Activated T-helper 17 cell treated with anti-CD3 and anti-CD28 coated beads, Interleukin-2, amount 50 U/mL, for 72 hours (primary cell): ENCODE measurements around the gene TTC12. TPM values are rescaled to one million over a fixed set of nuclear protein-coding genes. Genes with fewer than 3 reads are reported as not detected.

Experiments used
- ATAC-seq: fragments of 150-1000 bp; cut with Tn5 transposase; replicated peaks from 2 replicates; pipeline ENCODE4 v1.10.0; 2021; ENCODE audit warnings: mild to moderate bottlenecking, moderate library complexity
- H3K27ac Mint-ChIP-seq: one replicate; pipeline ENCODE4 v1.8.0; 2022; ENCODE audit warnings: mixed read lengths
- H3K27me3 Mint-ChIP-seq: one replicate; pipeline ENCODE4 v1.8.0; 2022; ENCODE audit warnings: mixed read lengths
- H3K36me3 Mint-ChIP-seq: one replicate; pipeline ENCODE4 v1.8.0; 2022; ENCODE audit warnings: low read depth, mild to moderate bottlenecking, mixed read lengths
- H3K4me1 Mint-ChIP-seq: one replicate; pipeline ENCODE4 v1.8.0; 2022; ENCODE audit warnings: mixed read lengths
- H3K4me3 Mint-ChIP-seq: one replicate; pipeline ENCODE4 v1.8.0; 2022; ENCODE audit warnings: mild to moderate bottlenecking, mixed read lengths
- H3K9me3 Mint-ChIP-seq: one replicate; pipeline ENCODE4 v1.8.0; 2022; ENCODE audit warnings: mixed read lengths
- total RNA-seq, 2 donors: library from RNA; stranded (reverse); gene quantifications; one replicate each; pipeline ENCODE4 v1.2.3, GENCODE V29; 2022

TTC12 gene
- total RNA-seq, 2 donors from 2014 or later: 8.5 to 9.8 TPM

DNA sequence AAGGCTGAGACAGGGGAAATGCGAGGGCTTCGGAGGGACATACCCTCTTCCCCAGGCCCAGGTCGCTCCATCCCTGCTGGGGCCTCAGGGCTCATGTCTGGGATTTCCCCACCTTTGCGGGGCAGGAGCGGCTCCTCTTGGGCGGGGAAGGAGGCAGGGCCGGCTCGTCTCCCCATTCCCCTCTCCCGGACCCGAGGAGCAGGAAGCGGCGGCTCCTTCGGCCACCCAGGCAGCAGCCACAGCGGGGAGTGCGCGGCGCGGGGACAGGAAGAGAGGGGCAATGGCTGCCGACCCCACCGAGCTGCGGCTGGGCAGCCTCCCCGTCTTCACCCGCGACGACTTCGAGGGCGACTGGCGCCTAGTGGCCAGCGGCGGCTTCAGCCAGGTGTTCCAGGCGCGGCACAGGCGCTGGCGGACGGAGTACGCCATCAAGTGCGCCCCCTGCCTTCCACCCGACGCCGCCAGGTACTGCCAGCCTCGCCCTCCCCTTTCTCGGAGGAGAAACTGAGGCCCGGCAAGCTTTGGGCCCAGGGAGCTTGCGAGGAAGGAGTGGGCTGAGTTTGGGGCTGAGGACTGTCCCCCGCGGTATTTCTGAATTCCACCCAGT is 73.3 kb downstream of the TTC12 start, which contains the start of gene ANKK1:
Gene ANKK1, plus strand, starts transcription at position 175 of the 607 bp plus-strand sequence. Its CDS starts 106 bp downstream, at position 281.
- H3K4me1 Mint-ChIP-seq: no peaks in the 10 kb centered on the region
- ATAC-seq: no peak
- no peak within 1 kb of the TSS for H3K4me3 Mint-ChIP-seq
- no peaks in the 10 kb centered on the region for H3K36me3 Mint-ChIP-seq
- no peaks in the 10 kb centered on the region for H3K9me3 Mint-ChIP-seq
- H3K27ac Mint-ChIP-seq: no peak within 1 kb of the TSS
- H3K27me3 Mint-ChIP-seq: peaks cover 3% of the 10 kb centered on the region

DNA sequence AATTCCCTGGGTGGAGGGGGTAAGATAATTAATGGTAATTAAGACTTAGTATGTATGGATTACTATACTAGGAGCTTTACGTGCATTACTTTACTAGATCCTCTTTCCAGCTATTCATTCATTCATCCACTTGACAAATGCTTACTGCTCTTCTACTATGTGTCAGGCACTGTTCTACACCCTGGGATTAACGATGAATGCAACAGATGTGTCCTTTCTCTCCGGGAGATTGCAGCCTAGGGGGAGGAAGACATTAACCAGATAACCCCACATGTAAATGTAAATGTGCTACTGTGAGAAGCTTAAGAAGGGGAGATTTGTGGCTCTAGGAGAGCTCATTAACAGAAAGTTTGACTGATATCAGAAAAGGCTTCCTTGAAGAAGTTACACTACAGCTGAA is 74.9 kb downstream of the TTC12 start:
- H3K27me3 Mint-ChIP-seq: peaks cover 3% of the 10 kb centered on the region
- no peaks in the 10 kb centered on the region for H3K4me1 Mint-ChIP-seq
- no peak overlapping the region for H3K4me3 Mint-ChIP-seq
- H3K27ac Mint-ChIP-seq: no peak overlapping the region
- H3K9me3 Mint-ChIP-seq: no peaks in the 10 kb centered on the region
- no peak for ATAC-seq
- no peaks in the 10 kb centered on the region for H3K36me3 Mint-ChIP-seq

DNA sequence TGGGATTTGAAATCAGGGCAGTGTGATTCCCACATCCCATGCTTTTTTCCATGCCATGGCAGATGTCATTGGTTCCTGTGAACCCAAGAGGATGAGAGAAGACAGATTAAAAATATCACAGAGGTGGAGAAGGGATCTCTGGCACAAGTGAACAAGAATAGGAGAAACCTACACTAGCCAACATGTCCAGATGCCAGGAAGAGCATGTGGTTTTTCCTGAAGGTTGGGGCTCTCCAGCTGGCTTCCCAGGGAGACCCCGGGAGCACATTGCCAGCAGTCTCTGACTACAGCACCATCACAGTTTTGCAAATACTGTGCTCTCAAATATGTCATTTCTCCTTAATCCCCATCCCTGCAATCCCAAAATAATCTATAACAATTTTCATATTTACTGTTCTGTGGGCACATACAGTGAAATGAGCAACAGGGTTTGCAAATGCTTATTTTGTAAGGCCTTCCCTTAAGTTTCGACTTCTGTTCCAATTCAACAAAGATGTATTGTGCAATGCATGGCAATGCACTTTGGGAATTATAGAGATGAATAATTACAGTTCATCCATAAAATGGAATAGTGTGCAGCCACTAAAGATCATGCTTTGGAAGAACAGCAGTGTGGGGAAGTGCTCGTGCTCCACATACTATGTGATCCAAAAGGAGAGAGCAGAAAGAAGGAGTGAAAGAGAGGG is 78.0 kb downstream of the TTC12 start:
- no peaks in the 10 kb centered on the region for H3K9me3 Mint-ChIP-seq
- no peak overlapping the region for H3K4me3 Mint-ChIP-seq
- no peaks in the 10 kb centered on the region for H3K27me3 Mint-ChIP-seq
- no peaks in the 10 kb centered on the region for H3K36me3 Mint-ChIP-seq
- ATAC-seq: no peak
- no peak overlapping the region for H3K27ac Mint-ChIP-seq
- no peaks in the 10 kb centered on the region for H3K4me1 Mint-ChIP-seq

DNA sequence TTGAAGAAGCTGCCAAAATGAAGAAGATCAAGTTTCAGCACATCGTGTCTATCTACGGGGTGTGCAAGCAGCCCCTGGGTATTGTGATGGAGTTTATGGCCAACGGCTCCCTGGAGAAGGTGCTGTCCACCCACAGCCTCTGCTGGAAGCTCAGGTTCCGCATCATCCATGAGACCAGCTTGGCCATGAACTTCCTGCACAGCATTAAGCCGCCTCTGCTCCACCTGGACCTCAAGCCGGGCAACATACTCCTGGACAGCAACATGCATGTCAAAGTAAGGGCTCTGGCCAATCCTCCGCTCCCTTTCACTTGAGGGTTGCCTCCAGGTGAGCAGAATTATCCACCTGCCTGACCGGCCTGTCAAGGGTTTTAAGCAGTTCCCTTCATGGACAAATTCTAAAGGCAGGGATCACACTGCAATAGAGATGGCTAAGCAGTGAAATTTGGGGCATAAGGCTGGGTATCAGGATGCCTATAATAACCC is 79.2 kb downstream of the TTC12 start:
- Mint-ChIP-seq H3K9me3 (no peaks in the 10 kb centered on the region), H3K27me3 (no peaks in the 10 kb centered on the region), H3K27ac (no peak overlapping the region), H3K36me3 (no peaks in the 10 kb centered on the region), H3K4me3 (no peak overlapping the region), H3K4me1 (no peaks in the 10 kb centered on the region)
- no peak for ATAC-seq

DNA sequence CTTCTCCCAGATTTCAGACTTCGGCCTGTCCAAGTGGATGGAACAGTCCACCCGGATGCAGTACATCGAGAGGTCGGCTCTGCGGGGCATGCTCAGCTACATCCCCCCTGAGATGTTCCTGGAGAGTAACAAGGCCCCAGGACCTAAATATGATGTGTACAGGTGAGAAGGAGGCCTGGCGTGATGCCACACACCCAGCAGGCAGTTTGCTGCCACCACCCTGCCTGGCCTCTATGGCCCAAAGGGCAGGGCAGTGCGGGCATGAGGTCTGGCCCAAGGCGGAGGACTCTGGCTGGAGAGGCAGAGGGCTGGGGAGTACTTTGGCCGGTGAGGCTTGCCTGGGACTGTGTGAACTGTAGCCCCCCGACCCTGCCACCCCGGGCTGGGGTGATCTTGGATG is 80.5 kb downstream of the TTC12 start:
- Mint-ChIP-seq H3K4me1 (no peaks in the 10 kb centered on the region), H3K27ac (no peak overlapping the region), H3K9me3 (no peaks in the 10 kb centered on the region), H3K36me3 (no peaks in the 10 kb centered on the region), H3K4me3 (no peak overlapping the region), H3K27me3 (no peaks in the 10 kb centered on the region)
- no peak for ATAC-seq

DNA sequence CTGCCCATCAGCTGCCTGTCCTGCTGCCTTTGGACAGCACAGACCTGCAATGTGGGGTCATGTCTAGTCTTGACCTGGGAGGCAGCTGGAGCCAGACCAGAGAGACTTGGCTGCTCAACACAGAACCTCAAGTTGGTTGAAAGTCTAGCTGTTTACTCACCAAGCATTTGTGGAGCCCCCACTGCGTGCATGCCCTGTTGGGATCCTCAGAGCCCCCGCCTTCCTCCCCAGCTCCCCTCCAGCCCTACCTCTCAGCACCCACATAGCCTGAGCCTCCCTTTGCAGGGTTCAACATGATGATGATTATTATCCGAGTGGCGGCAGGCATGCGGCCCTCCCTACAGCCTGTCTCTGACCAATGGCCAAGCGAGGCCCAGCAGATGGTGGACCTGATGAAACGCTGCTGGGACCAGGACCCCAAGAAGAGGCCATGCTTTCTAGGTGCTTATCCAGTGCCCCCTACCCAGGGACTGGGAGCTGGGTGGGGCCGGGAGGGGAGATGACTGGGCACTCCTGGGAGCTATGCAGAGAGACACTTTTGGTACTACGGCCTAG is 81.5 kb downstream of the TTC12 start:
- H3K4me1 Mint-ChIP-seq: no peaks in the 10 kb centered on the region
- no peaks in the 10 kb centered on the region for H3K9me3 Mint-ChIP-seq
- H3K36me3 Mint-ChIP-seq: no peaks in the 10 kb centered on the region
- H3K27me3 Mint-ChIP-seq: no peaks in the 10 kb centered on the region
- no peak overlapping the region for H3K4me3 Mint-ChIP-seq
- ATAC-seq: no peak
- H3K27ac Mint-ChIP-seq: no peak overlapping the region

DNA sequence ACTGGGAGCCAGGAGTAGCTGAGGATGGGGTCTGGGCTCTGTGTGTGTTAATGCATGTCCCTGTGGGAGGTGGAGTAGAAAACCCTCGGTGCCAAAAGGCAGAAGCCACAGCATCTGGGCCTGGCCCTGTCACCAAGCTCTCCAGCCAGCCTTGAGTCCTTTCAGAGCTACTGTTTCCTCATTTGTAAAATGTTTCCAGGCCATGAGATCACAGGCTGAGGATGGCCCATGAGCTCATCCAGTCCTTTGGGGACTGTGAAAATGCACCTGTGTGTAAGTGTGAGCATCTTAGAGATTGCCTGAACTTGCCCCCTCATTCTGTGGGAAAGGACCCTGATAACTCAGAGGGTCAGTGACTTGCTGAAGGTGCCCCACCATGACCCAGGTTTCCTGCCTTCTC is 82.3 kb downstream of the TTC12 start:
- Mint-ChIP-seq H3K9me3 (no peaks in the 10 kb centered on the region), H3K36me3 (no peaks in the 10 kb centered on the region), H3K27ac (no peak overlapping the region), H3K4me1 (no peaks in the 10 kb centered on the region), H3K27me3 (no peaks in the 10 kb centered on the region), H3K4me3 (no peak overlapping the region)
- ATAC-seq: no peak

DNA sequence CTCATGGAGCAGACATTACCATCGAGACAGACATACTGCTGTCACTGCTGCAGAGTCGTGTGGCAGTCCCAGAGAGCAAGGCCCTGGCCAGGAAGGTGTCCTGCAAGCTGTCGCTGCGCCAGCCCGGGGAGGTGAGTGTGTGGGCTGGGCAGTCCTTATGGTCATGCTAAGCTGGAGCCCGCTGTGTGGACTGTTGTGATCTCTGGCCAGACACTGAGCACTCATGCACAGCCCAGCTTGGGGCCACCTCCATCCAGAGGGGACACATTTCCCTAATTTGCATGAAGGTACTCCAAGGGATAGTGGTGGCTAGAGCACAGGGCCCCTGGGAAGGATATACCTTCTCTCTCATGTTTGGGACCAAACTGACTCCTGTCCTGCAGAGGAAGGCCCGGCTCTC is 82.8 kb downstream of the TTC12 start:
- H3K36me3 Mint-ChIP-seq: no peaks in the 10 kb centered on the region

DNA sequence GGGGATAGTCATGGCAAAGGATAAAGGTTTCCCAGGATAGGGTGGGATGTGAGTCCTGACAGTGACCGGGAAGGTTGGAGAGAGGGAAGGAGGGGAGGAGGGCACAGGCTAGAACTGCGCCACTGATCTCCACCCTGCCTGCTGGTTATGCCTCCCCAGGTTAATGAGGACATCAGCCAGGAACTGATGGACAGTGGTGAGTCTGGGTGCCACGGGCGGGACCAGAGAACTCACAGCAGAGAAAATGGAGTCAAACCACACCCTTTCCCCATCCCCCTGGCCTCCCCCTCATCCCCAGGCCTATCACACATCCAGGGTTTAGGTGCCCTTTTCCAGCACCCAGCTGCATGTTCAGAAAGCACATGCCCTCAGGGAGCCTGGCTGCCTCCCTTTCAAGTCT is 83.4 kb downstream of the TTC12 start:
- Mint-ChIP-seq H3K27me3 (no peaks in the 10 kb centered on the region), H3K4me3 (no peak overlapping the region), H3K36me3 (no peaks in the 10 kb centered on the region), H3K4me1 (no peaks in the 10 kb centered on the region), H3K27ac (no peak overlapping the region), H3K9me3 (no peaks in the 10 kb centered on the region)
- ATAC-seq: no peak

More for the DNA sequence above, 82.8 kb downstream of the TTC12 start:
- H3K4me3 Mint-ChIP-seq: no peak overlapping the region
- H3K27ac Mint-ChIP-seq: no peak overlapping the region
- no peaks in the 10 kb centered on the region for H3K27me3 Mint-ChIP-seq
- no peaks in the 10 kb centered on the region for H3K4me1 Mint-ChIP-seq
- no peaks in the 10 kb centered on the region for H3K9me3 Mint-ChIP-seq
- no peak for ATAC-seq

DNA sequence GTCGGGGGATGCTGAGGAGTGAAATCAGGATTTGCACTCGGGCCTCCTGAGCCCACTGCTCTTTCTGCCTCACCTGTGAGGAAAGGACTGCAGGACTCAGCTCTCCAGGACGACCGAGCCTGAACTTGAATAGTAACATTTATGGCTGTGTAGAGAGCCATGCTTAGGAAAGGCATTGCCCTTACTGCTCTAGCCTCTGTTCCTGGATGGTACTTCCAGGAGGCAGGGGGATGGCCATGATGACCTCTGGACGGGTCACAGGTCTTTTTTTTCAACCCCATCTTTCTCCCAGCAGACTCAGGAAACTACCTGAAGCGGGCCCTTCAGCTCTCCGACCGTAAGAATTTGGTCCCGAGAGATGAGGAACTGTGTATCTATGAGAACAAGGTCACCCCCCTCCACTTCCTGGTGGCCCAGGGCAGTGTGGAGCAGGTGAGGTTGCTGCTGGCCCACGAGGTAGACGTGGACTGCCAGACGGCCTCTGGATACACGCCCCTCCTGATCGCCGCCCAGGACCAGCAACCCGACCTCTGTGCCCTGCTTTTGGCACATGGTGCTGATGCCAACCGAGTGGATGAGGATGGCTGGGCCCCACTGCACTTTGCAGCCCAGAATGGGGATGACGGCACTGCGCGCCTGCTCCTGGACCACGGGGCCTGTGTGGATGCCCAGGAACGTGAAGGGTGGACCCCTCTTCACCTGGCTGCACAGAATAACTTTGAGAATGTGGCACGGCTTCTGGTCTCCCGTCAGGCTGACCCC is 84.5 kb downstream of the TTC12 start:
- Mint-ChIP-seq H3K9me3 (no peaks in the 10 kb centered on the region), H3K27ac (no peak overlapping the region), H3K36me3 (no peaks in the 10 kb centered on the region), H3K4me3 (no peak overlapping the region), H3K4me1 (no peaks in the 10 kb centered on the region), H3K27me3 (no peaks in the 10 kb centered on the region)
- ATAC-seq: no peak

DNA sequence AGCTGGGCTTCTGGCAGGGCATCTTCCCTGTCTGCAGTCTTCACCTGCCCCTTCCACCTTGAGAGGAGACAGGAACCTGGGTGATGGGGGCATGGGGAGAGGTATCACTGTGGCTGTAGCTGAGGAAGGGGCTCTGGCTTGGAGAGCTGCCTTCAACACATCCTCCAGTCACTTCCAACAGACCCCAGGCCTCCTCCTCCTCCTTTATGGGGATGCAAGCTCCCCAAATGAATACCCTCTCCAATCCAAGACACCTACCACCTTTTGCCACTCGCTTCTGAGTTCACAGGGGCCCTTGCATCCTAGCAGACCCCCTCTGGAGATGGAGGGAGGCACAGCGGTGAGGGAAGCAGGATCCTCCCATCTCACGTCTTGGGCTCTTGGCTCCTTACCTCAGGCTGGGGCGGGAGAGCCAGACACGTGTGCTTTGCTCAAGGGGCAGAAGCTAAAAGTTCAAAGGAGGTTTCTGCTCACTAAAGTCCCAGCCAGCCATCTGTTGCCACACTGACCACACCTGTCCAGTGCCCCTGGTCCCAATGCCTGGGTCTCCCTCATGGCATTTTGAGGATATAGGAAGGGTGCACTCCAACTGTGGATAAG is 86.3 kb downstream of the TTC12 start:
- Mint-ChIP-seq H3K4me3 (no peak overlapping the region), H3K27ac (no peak overlapping the region), H3K9me3 (no peaks in the 10 kb centered on the region), H3K36me3 (no peaks in the 10 kb centered on the region), H3K4me1 (no peaks in the 10 kb centered on the region), H3K27me3 (no peaks in the 10 kb centered on the region)
- ATAC-seq: no peak

DNA sequence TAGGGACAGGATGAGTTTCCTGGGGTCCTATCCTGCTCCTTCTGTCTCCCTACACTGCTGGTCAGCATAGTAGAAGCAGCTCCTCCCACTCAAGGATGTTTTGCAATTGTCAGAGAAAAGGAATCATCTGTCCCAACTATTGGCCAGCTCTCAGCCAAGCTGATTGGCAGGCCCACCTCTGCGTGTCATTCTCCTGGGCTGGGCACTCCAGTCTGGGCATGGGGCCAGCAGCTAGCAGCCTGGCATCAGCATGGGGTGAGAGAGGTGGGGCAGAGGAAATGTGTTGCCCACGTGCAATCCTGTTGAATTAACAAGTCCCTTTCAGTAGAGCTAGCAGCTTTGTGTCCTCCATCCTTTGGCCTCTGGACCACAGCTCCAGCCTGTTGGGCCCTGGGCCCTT is 87.3 kb downstream of the TTC12 start:
- Mint-ChIP-seq H3K27me3 (no peaks in the 10 kb centered on the region), H3K27ac (no peak overlapping the region), H3K4me1 (no peaks in the 10 kb centered on the region), H3K36me3 (no peaks in the 10 kb centered on the region), H3K9me3 (no peaks in the 10 kb centered on the region), H3K4me3 (no peak overlapping the region)
- no peak for ATAC-seq

DNA sequence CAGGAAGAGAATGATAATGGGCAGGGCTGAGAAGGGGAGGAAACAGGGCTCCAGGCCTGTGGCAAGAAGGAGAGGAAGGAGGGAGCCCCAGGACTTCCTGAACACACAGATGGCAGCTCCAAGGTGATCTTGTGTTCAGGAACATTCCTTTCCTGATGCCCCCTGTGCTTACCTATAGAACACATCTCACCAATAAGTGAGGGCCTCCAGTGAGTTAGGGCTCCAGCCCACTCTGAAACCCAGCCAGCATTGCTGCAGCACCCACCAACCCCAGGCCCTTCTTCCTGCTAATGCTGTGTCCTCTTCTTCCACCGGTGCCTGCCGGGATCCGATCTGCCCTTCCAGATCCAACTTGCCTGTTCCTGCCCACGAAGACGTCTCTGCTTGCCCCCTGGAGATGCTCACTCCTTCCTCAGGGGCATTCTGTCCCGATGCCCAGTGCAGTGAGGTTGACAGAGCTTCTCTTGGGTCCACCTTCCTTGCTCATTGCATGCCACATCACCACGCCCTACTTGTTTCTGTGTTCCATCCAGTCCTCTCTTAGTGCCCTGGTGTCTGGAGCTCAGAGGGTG is 90.6 kb downstream of the TTC12 start:
- Mint-ChIP-seq H3K4me3 (no peak overlapping the region), H3K9me3 (no peaks in the 10 kb centered on the region), H3K27me3 (peaks cover 4% of the 10 kb centered on the region), H3K4me1 (no peaks in the 10 kb centered on the region), H3K36me3 (no peaks in the 10 kb centered on the region), H3K27ac (no peak overlapping the region)
- no peak for ATAC-seq
